Tibial nerve (tissue), 4 donors: ENCODE data around the gene TRAF5. TPM values are rescaled to one million over a fixed set of nuclear protein-coding genes. Genes with fewer than 3 reads are reported as not detected.

Source experiments
- DNase-seq, 2 donors: peaks; one replicate each; pipeline ENCODE4 v3.0.0-alpha.2; 2019; ENCODE audit warnings: low spot score in 2 of 2
- H3K27ac ChIP-seq, 4 donors: fragments of 200-600 bp; sonication (generic) in 3 of 4; one replicate each; pipeline ENCODE4 v1.5.1; 2017 to 2019; ENCODE audit warnings: mild to moderate bottlenecking in 1 of 4
- H3K27me3 ChIP-seq, 2 donors: fragments of 200-600 bp; sonication (generic) in 1 of 2; one replicate each; pipeline versions ENCODE4 v1.5.1 to v1.6.0; 2017 to 2019
- H3K36me3 ChIP-seq, 3 donors: fragments of 200-600 bp; sonication (generic); one replicate each; pipeline ENCODE4 v1.5.1; 2018 to 2019
- H3K4me1 ChIP-seq, 4 donors: fragments of 200-600 bp; sonication (generic) in 3 of 4; one replicate each; pipeline ENCODE4 v1.5.1; 2017 to 2019
- H3K4me3 ChIP-seq, 4 donors: fragments of 200-600 bp; sonication (generic) in 3 of 4; one replicate each; pipeline ENCODE4 v1.5.1; 2017 to 2019; ENCODE audit warnings: mild to moderate bottlenecking in 1 of 4, moderate library complexity in 1 of 4
- H3K9me3 ChIP-seq, 4 donors: fragments of 200-600 bp; sonication (generic) in 3 of 4; one replicate each; pipeline ENCODE4 v1.5.1; 2017 to 2019
- CTCF ChIP-seq, 5 experiments: fragments of 200-600 bp in 3 of 5; fragments of 450-650 bp in 2 of 5; sonication (generic) in 3 of 5; IDR thresholded peaks; one replicate each; pipeline ENCODE4 v1.5.1; 2016 to 2019; ENCODE audit warnings: antibody characterized with exemption in 5 of 5, mild to moderate bottlenecking in 3 of 5, moderate library complexity in 2 of 5
- EP300 ChIP-seq, 2 donors: sonication (generic); formaldehyde crosslinking; IDR thresholded peaks; one replicate each; pipeline ENCODE4 v1.6.1; 2017; ENCODE audit warnings: antibody characterized with exemption in 2 of 2, mild to moderate bottlenecking in 1 of 2
- POLR2A ChIP-seq, 2 donors: fragments of 450-650 bp; IDR thresholded peaks; one replicate each; pipeline ENCODE4 v1.6.1; 2017; ENCODE audit warnings: antibody characterized with exemption in 2 of 2, mild to moderate bottlenecking in 2 of 2, moderate library complexity in 2 of 2
- WGBS, 2 donors: methylation state at CpG; one replicate each; pipeline ENCODE4 v1.1.5; 2018; 5-methylcytosine and 5-hydroxymethylcytosine counted together
- total RNA-seq, 4 donors: library from RNA; depleted of rRNA; stranded (reverse); fragments of >200 nt; gene quantifications; one replicate each; pipeline ENCODE4 v1.1.0, GENCODE V29; 2016

The TRAF5 gene
- total RNA-seq, 4 donors from 2014 or later, result 12.0 to 18.6 (median 15.6) TPM

- 23 to 29% methylated on average over 9 of the region's 9 CpGs for WGBS, 2 donors
- peak in 1 of 2 donors; percentile 77 for DNase-seq
- peak; percentile 54 to 71 (median 61) for TF ChIP-seq CTCF (IDR thresholded peaks at IDR 0.05)
- no peak for TF ChIP-seq EP300 (IDR thresholded peaks at IDR 0.05)
These were observed 3.2 kb upstream of the TRAF5 start for GRCh38 chr1:211323156-211324063.

GRCh38 chr1:211324992-211325775, 1.4 kb upstream of the TRAF5 start:
- Histone ChIP-seq H3K27me3 (no peaks in the 10 kb centered on the region), H3K4me1 (peaks cover 0 to 26% (median 15%) of the 10 kb centered on the region in 4 donors), H3K4me3 (no peak overlapping the region), H3K27ac (no peak overlapping the region), H3K9me3 (no peaks in the 10 kb centered on the region), H3K36me3 (no peaks in the 10 kb centered on the region)
- TF ChIP-seq CTCF (IDR thresholded peaks at IDR 0.05), result no peak
- no peak for TF ChIP-seq POLR2A (IDR thresholded peaks at IDR 0.05)
- no peak for TF ChIP-seq EP300 (IDR thresholded peaks at IDR 0.05)
- 89 to 92% methylated on average over 12 of the region's 12 CpGs for WGBS, 2 donors
- DNase-seq, result no peak

More at GRCh38 chr1:211323156-211324063, 3.2 kb upstream of the TRAF5 start:
- H3K36me3 ChIP-seq, result no peaks in the 10 kb centered on the region
- no peak overlapping the region for H3K4me3 ChIP-seq
- peaks cover 0 to 18% (median 8%) of the 10 kb centered on the region in 4 donors for H3K4me1 ChIP-seq
- H3K27ac ChIP-seq, result no peak overlapping the region
- H3K27me3 ChIP-seq, result no peaks in the 10 kb centered on the region
- H3K9me3 ChIP-seq, result no peaks in the 10 kb centered on the region

GRCh38 chr1:211326140-211326527, 499 bp upstream of the TRAF5 start:
- DNase-seq, result no peak
- WGBS, 2 donors, result 89% methylated on average over 8 of the region's 8 CpGs
- Histone ChIP-seq H3K4me3 (peak overlapping the region; percentile 21 to 84 (median 76)), H3K4me1 (peaks cover 0 to 26% (median 17%) of the 10 kb centered on the region in 4 donors), H3K27ac (peak overlapping the region; percentile 51 to 90 (median 76)), H3K27me3 (no peaks in the 10 kb centered on the region), H3K9me3 (no peaks in the 10 kb centered on the region), H3K36me3 (no peaks in the 10 kb centered on the region)
- no peak for TF ChIP-seq POLR2A (IDR thresholded peaks at IDR 0.05)
- no peak for TF ChIP-seq EP300 (IDR thresholded peaks at IDR 0.05)
- no peak for TF ChIP-seq CTCF (IDR thresholded peaks at IDR 0.05)

- Histone ChIP-seq H3K4me1 (peaks cover 0 to 36% (median 24%) of the 10 kb centered on the region in 4 donors), H3K36me3 (no peaks in the 10 kb centered on the region), H3K4me3 (peak overlapping the region; percentile 62 to 84 (median 76)), H3K9me3 (no peaks in the 10 kb centered on the region), H3K27ac (peak overlapping the region; percentile 66 to 90 (median 88)), H3K27me3 (no peaks in the 10 kb centered on the region)
- no peak for DNase-seq
- TF ChIP-seq CTCF (IDR thresholded peaks at IDR 0.05) (no peak), EP300 (IDR thresholded peaks at IDR 0.05) (no peak), POLR2A (IDR thresholded peaks at IDR 0.05) (no peak)
- 7 to 9% methylated on average over 16 of the region's 16 CpGs for whole genome bisulfite sequencing, 2 donors
These were observed 801 bp downstream of the TRAF5 start for GRCh38 chr1:211327346-211327921.
